GM18520 (cell line): ENCODE results near the gene CCDC197.

ENCODE experiments used
- ATAC-seq: cut with Tn5 transposase; IDR thresholded peaks from one replicate; pipeline ENCODE4 v1.9.1; 2021; ENCODE audit not compliant: unreplicated experiment

The CCDC197 gene

GRCh38 chr14:94056579-94057308 lies 59.6 kb downstream of the CCDC197 start:
- ATAC-seq, result no peak

GRCh38 chr14:94058128-94058673 lies 61.1 kb downstream of the CCDC197 start:
- ATAC-seq, result no peak
